NCI-H1694 treated with DMSO at 0.1 percent for 48 hours (cell line): ENCODE data around the gene FSTL4.

Experiments used
- DNase-seq: peaks from one replicate; lab custom pipeline; 2025; lab: John Stamatoyannopoulos, UW

The FSTL4 gene

DNA sequence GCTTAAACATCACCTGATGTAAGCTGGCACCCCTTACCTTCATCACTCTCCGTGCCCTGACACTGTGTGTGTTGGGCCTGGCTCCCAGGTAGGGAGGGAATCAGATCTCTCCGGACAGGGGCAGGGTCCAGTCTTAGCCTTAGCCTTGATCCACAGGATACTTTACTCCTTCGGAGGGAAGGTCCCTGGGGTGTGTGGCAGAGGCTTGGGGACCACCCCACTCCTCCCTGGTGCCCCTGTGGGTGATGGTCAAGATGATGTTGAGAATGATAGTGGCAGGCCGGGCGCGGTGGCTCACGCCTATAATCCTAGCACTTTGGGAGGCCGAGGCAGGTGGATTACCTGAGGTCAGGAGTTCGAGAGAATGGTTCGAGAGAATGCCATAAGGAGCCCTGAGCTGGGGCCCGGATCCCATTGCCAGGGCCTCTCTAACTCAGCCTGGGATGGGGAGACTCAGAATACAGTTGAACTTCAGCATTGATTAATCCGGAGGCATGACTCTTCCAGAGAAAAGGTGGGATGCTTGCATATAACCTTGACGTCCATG lies 291.0 kb downstream of the FSTL4 start:
- no peak for DNase-seq

DNA sequence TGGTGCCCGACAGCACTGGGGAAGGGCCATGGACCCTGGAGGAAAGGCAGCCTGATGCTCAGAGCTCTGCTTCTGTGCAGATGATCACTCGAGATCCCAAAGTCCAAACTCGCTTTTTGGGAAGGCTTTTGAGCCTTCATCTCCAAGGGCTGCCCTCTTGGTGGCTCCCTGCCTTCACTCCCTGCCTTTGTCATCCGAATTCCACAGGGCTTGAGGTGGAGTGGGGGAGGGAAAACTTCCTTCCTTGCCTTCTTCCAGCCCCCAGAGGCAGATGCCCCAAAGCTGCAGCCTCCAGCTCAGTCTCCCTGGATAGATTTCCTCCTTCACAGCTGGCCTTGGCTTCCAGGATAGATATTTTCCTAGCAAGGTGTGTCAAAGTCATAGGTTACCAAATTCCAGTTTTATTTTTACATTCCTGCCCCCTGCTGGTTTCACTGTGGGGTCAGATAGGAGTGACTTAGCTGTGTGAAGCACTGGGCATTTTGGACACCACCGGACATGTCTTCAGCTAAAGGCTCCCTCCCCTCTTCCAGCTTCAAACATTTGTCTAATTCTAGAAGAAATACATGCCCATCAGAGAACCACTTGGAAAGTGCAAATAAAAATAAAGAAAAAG lies 292.3 kb downstream of the FSTL4 start:
- no peak for DNase-seq

DNA sequence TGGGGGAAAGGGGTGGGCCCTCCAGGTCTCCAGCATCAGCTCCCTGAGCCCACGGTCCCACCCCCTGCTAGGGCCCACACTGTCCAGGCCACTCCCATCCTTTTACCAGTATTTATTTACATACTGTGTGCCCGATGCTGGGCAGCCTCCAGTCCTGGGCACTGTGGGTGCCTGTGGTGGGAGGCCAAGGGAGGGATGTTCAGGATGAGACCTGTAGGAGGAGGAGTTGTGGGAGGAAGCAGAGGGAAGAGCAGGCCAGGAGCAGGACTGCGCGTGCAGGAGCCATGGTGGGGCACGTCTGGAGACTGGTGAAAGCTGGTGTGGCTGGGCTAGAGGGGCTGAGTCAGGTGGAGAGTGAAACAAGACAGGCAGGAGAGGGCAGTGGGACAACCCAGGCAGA lies 293.1 kb downstream of the FSTL4 start:
- no peak for DNase-seq

DNA sequence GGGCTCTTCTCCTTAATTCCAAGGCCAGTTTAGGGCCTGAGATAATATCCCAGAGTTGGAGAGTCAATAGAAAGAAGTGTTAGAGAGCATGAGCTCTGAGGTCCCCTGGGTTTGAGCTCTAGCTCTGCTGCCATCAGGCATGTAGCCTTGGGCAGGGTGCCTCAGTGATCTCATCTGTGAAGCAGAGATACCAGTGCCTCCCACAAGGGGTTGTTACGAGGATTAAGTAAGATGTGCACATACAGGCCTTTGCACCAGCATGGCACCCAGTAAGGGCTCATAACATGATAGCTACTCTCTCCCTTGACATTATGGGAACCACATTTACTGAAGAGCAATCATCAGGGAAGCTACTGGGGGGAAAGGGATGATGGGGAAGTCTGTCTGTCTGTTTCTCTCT lies 294.8 kb downstream of the FSTL4 start:
- no peak for DNase-seq

DNA sequence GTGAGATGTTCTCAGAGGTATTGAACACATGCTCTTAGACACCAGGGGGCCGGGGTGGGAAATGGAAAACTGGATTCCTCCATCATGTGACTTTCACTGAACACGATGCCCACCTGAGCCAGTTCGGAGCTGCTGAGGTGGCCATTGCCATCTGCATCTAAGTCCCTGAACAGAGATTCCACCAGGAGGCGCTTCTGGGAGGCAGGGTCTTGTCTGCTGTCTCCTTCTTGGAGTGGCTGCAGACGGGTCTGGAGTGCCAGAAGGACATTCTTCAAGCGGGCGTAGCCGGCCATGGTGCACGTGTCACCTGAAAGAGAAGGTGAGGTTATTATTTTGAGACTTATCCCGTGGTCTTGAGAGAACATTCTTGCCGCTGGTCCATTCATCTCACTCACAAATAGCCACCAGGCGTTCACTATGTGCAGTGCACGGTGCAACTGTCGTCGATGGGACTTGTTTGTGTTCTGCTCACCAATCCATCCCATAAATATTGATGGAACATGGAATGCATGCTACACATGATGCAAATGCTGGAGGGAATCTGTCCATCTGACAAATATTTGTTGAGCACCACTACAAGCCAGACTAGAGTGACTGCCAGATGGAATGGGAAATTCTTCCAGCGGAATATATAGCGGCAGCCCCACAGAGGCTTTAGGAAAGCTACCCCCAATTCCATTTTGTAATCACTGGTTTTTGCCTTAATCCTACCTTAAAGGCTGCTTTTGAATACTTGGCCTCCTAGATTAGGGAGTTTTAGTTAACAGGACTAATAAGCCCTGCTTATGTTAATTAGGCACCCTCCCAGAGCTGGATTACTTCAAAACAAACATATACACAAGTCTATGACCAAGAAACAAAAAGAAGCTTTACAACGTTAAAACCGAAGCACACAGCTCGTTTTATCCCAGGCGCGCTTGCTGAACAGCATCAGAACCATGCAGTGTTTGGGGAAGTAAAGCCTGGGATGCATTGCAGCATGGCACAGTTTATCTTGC lies 295.7 kb downstream of the FSTL4 start:
- DNase-seq: no peak

DNA sequence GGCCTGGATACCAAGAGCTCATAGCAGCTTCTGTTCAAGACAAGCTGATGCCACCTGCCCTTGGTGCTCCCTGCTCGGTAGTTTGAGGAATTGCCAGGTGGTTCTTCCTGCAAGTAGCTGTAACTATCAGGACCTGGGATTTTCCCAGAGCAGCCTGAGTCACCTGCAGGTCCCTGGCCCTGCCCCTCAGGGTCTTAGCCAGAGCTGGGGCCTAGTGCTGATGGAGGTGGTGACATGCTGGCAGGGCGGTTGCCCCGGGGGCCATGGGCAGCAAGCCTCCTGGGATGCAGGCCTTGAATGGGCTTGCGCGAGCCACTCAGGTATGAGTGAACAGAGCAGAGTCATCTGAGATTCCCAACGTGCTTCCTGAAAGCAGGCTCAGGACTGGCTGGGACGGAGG lies 298.3 kb downstream of the FSTL4 start:
- no peak for DNase-seq

DNA sequence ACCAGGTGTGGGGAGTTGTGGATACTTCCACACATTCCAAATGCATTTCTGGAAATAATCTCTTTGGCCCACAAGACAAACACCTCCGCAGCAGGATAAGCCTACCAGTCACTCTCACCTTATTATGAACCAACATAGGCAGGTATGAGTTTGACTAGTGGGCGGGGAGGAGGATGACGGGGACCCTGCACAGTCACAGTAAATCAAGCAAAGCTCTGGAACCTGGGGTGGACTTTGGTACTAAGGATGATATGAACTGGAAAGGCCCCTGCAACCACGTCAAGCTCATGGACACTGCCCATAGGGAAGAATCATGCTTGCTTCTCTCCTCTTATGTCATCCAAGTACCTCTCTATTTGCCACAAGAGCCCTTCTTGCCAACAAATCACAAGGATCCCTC lies 301.2 kb downstream of the FSTL4 start:
- DNase-seq: no peak

DNA sequence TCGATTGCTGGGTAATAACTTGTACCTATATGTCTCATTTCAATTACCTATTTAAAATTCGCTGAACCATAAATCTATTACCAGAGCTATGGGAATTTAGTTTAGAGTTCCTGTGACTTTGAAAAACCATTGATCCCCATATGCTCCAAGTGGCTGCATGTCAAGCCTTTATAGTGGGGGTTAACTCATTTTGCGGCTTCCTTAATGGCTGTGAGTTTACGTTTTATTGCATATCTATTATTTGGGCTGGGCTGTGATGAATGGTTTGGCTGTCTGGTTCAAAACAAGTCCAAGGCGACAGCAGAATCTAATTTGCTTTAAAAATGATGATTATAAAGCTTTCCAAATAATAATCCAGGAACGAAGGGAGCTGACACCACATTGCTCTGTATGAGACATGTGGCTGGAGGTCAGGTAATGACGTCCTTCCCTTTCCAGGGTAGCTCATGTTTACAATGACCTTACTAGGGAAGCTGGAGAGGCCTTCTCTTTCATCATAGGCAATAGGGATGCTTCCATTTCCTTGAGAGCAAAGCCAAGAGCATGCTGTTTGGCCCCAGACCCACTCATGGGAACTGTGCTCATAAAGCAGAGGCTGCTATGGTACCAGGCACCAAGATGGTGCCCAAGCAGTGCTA lies 302.2 kb downstream of the FSTL4 start:
- DNase-seq: no peak

DNA sequence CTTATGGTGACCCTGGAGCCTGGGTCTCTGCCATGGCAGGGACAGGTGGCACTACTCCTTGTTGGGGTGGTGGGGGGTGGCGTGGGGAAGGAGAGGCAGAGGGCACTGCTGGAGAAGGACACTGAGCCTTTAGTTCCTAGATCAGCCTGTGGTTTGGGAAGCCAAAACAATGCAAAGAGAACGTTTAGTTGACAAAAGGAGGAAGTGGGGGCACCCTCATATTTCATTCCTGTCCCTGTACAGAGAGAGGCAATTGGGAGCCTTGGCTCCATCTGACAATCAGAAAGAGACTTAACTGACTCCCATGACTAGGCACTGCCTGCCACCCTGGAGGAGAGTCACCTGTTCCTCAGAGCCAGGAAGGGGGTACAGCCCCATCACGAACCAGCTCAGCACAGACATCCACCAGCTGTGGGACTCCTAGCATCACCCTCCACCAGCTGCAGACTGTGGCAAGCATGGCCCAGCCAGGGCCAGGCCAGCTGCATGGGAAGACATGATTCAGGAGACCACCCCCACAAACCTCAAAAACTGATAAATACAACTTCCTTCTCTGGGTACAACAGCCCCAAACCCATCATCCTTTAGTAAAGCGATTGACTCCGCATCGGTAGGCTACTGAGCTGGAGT lies 303.1 kb downstream of the FSTL4 start:
- no peak for DNase-seq

DNA sequence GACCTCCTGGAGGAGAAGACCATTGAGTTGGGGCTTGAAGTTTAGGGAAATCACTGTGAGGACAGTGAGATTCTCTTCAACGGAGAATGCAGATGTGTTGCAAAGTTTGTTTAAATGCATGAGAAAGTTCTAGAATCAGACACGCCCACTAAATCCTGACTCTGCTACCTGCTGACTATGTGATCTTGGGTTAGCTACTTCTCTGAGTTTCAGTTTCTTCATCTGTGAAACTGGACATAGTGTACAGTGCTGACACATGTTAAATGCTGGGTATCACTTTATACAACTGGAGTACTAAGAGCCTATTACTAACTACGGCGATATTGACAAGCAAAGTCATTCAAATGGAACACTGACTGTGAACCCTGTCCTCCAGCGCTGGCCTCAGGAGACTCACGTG lies 305.1 kb downstream of the FSTL4 start:
- no peak for DNase-seq

DNA sequence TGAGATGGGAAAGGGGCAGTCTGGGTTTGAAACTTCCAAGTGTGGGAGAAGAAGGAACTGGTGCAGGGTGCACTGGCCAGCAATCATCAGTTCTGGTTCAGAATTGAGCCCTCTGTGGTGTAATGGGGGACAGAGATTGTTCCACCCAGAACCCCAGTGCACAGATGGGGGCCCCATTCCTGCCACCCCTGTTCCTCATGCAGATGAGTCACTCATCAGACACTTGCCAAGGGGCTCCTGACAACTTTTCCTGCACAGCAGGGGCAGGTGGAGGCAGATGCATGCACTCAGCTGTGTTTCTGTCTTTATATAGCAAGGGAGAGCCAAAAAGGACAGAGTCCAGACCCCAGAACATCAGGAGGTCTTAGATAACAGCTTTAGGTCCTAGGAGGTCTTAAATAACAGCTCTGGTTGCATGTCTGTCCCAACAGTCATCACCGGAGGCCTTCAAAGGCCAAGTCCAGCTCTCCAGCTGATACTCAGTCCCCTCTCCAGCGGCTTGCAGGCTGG lies 307.6 kb downstream of the FSTL4 start:
- DNase-seq: no peak

DNA sequence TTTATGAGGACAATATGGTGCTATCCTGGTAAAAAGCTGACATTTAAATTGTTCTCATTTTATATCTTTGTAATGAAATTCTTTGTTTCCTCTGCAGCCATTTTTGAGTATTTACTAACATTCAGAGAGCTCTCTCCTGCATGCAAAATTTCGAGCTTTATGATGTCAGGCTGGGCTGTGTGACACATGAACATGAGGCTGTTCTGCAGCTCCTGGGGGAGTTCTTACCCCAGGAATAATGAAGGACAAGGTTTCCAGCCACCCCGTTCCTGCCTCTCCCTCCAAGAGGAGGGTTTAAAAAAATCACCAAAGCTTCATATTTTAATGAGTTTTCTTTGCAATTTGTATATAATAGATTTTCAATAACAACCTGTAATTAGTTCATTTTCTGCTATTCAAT lies 308.2 kb downstream of the FSTL4 start:
- no peak for DNase-seq

DNA sequence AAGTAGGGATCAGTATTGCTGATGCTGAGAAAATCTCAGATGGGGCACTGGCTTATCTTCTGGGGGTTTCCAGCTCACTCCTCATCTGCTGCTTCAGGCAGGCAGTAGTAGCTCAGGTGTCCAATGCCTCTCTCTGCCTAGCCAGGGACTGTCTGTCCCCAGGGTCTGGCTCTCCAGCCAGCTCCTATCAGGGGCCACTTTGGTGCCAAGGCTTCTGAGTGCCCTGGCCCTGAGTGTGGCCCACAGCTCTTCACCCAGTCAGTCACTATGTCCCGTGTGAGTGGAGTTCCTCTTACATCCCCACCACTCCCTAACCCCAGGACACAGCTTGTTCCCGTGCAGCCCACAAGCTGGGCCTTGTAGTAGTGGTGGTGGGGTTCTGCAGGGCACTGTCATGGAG lies 309.0 kb downstream of the FSTL4 start:
- DNase-seq: no peak

DNA sequence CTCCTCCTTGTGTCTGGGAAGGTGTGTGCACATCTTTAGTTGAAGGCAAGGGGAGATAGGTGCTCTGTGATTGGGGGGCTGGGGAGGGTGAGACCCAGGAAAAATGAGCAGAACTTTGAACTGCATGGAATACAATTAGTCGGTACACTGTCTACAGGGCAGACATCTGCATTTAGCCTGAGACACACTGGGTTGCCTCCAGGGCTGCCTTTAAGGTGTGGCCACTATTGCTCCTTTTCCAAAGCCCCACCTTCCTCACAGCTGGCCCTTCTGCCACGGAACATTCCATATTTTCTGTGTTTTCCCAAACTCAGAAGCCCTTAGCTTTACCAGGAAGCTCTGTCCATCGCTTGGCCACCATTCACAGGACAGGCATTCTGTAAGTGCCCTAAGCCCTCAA lies 312.6 kb downstream of the FSTL4 start:
- no peak for DNase-seq

DNA sequence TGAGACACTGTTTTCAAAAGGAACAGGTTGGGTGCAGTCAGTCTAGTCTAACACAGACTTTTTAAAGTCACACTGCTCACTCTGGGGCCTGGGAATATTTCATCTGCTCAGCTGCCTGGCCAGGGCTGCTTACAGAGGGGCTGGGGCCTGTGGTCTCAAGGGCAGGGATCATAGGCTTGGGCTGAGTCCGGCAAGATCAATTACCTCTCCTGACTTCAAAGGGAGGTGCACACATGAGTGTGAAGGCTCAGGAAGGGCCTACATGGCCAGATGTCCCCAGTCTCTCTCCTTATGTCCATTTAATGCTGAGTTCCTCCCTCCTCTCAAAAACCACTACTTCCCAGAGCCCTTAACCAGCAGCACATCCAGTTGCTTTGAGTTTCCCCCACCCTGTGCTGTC lies 313.3 kb downstream of the FSTL4 start:
- DNase-seq: no peak

DNA sequence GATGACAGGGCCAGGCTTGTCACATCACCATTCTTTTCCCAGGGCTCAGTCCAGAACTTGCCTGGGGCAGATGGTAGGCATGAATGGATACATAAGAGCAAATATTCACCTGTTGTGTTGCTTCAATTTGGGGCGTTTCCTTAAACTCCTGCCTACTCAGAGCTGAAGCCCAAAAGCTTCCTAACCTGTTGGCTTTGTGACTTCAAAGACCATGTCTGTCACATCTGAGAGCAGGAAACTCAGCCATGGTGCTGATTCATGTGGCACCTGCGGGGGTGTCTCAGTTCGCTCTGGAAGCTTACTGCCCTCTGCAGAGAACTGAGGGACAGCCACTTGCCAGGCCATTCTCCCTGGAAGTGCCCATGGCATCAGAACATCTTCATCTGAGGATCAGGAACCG lies 313.9 kb downstream of the FSTL4 start:
- no peak for DNase-seq

DNA sequence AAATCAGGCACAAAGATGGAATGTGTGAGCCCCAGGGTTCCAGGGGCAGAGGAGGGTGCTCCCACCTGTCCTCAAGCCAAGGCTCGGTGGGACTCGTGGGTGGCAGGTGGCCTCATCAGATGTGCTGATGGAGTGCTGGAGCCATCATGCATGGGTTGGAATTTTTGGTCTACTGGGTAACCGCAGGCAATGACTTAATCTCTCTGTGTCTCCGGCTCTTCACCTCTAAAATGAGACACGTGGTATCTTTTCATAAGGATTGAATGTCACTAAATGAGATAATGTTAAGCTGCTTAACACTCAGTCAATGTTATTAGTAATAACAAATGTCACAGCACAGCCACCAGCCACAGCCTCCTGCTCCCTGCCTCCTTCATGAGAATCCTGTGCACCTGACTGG lies 315.0 kb downstream of the FSTL4 start:
- DNase-seq: no peak

DNA sequence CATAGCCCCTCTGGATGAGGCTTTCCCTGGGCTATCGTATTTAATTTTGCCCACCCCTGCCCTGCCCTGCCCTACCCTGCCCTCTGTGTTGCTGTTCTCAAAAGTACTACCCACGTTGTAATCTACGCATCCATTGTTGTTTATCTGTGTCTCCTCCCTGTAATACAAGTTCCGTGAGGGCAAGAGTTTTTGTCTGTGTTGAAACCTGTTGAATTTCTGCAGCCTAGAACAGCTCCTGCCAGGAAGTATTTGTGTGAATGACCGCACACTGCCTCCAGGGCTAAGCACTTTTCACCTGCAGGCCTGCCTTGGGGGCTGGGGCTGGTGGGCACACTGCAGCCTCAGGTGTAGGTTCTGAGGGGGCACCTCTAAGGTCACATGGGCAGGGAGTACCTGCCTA lies 315.7 kb downstream of the FSTL4 start:
- no peak for DNase-seq

DNA sequence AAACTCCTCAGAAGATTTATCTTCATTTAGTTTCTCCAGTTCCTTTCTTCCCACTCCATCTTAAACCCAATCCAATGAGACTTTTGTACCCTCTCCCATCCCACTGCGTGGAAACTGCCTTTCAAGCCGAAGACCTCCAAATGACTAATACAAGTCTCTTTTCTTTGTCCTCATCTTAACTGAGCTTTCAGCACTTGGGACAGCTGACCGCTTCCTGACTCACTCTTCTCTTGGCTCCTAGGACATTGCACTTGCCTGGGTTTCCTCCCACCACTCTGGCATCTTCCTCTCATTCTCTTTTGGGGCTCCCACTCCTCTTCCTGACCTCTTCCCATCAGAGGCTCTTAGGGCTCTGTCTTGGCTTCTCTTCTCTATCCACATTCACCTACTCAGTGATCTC lies 316.8 kb downstream of the FSTL4 start:
- no peak for DNase-seq

DNA sequence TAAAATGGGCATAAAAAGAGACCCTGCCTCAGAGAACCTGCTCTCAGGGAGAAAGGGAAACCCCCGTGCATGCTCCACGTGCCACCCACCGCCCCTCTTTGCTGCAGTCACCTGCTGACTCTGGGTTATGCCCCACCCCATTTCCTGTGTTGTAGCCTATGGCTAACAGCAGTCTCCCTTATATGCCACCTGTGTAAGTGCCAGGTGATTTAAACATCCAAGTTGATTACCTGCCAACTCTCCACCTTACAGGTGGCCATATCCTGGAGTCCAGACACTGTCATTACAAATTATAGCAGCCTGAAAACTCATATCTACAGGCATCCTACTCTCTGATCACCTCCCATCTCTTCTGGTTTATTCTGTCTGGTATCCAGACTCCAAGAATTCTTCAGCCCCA lies 318.0 kb downstream of the FSTL4 start:
- no peak for DNase-seq

DNA sequence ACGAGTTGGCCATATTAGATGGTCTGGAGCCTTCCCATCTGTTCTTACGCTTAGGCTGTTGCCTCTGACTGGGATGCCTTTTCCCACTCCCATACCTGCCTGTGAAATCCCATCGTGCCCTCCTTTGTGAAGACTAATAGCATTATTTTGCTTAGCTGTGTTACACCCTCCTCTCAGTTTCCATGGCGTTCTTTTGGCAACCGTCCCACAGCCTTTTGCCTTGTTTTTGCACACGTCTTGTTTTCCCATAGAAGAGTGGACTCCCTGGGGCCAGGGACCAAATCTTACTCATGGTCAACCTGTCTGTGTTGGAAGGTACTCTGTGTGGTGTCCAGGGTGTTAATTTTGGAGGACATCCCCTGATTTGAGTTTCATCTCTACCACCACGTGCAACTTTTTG lies 318.4 kb downstream of the FSTL4 start:
- DNase-seq: no peak

DNA sequence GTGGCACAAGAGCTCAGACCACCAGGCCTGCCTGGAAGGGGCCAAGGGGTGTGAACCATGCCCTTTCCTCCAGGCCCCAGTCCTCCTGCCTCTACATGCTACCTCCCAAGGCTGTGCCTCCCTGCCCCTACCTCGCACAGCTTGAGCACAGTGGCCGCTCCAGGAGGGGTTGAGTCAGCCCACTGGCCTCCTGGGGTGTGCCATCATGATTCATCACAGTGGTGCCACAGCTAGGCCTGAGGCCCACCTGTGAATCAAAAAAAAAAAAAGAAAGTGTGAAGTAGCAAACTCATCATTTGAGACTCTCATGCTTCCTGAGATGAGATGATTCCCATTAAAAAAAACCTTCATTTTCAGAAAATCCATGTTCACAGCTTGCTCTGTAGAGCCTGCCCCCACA lies 320.0 kb downstream of the FSTL4 start:
- no peak for DNase-seq
